SK-N-DZ (cell line): Measurements from ENCODE around the gene VAC14.
A peak's percentile ranks its signal among the peaks of the same experiment; 100 is the strongest.

ENCODE experiments used
- DNase-seq: peaks from one replicate; pipeline ENCODE4 v3.0.0-alpha.2; 2015; ENCODE audit warnings: low spot score

The VAC14 gene

GRCh38 chr16:70708366-70709246 lies 92.4 kb downstream of the VAC14 start:
- no peak for DNase-seq

GRCh38 chr16:70706948-70707465 lies 94.0 kb downstream of the VAC14 start:
- DNase-seq, result no peak

DNA sequence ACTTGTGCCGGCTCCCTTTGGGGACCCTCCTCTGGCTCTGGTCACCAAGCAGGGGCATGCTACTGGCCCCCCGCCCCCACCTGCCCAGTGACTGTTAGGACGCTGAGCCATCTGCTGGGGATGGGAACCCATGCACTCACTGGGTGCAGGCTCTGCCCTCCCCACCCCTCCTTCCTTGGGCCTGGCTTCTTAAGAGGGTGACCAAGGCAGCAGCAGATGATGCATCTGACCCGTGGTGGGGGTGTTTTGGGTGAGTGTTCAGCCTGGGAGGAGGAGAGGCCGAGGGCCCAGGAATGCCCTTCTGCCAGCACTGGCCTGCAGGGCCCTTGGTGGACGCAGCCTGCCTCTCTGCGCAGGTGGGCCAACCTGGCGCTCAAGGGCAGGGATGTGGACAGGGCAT lies 95.9 kb downstream of the VAC14 start:
- no peak for DNase-seq

DNA sequence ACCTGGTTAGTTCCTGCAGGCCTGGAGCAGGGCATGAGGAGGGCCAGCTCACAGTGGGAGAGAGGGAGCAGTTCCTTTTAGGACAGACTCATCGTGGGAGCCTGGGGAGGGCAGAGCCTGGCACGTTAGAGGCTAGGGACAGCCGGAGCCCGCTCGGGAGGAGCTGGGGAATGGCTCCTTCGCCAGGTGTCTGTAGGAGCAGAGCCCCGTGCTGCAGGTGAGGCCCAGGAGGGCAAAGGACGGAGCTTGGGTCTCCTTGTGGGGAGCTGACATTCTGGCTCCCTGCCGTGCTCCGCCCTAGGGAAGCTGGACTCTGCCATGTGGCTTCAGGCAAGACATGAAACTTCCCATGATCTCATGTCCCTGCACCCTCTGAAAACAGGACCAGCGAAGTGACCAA lies 96.4 kb downstream of the VAC14 start:
- no peak for DNase-seq

DNA sequence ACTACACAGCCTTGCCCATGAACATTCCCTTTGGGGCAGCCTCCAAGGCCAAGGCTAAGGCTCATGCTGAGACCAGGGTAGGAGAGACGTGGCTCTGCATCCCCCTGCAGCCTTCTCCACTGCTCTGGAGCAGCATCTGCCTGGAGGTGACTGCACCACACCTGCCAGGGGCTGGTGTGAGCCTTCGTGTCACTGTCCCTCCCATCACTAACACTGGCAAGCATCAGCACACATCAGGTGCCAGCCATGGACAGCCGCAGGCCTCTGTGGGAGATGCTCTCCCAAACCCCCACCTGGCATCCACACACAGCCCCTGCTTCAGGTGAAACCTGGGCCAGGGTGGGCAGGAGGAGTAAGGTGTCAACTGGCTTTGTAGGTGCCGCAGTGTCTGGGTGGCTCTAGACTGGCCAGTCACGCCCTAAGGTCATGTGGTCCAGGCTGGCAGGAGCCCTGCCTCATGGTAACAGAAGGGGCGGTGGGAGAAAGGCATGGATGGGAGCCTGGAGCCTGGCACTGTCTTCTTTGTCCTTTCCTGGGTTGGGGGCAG lies 97.0 kb downstream of the VAC14 start:
- DNase-seq, result no peak

DNA sequence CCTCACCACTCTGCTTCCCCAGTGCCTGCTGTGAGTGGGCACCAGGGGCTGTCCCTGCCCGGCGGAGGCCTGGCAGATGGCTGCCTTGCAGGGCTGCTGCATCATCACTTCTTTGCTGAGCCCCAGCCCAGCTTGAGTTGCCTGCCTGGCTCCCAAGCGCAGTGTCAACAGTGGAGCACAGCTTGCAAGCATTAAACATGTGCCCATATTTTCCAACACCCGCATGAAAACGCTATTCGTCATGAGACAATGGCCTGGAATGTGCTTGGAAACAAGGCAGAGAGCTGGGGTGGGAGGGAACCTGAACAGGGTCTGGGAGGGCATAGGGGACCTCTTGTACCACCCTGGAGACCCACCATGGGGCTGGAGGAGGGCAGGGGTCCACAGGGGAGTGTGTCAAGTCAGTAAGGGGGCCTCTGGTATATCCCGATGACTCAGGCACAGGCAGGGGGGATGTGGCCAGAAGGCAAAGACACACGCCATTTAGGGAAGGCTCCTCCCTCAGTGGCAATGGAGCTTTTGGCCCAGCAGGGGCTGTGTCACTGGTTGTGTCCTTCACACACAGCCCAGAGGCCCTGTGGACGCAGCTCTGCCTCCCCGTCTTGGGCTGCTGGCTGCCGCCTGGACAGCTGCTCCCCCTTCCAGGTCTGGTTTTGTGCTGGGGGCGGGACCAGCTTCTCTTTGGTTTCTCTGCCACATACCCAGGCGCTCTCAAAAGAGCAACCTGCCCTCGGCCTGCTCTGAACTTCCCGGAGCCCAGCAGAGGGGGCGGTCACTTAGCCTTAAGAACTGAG lies 97.7 kb downstream of the VAC14 start:
- DNase-seq, result peak; percentile 56

DNA sequence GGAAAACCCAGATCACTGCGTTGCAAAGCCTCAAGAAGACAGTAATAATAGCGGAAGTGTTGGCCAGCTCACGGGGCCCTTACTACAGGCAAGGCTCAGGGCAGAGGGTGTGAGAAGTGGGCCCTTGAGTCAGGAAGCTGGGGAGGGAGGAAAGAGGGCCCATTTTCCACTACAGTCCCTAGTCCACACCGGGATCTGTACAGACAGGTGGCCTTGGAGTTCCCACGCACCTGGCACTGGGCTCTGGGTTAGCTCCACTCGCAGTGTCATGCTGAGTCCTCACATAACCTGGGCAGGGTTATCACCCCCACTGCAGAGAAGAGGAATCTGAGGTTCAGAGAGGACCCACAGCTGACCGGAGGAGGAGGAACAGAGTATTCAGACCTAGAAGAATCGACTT lies 98.3 kb downstream of the VAC14 start:
- DNase-seq, result no peak

DNA sequence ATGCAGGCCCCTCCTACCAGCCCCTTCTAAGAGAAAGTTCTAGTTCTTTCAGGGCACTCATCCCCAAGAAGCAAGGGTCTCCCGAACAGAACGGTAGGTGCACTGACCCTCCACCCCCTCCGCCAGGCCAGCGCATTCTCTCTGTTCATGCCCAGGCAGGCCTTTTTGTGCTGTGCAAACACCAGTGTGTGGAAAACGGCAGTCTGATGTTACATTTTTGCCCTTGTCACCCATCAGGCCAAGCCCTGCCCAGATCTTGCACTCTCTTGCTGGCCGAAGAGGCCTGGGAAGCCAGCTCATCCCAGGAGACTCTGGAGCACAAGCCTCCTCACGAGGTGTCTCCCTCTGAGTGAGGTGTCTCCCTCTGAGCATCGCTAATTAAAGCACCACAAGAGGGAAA lies 99.0 kb downstream of the VAC14 start:
- no peak for DNase-seq

DNA sequence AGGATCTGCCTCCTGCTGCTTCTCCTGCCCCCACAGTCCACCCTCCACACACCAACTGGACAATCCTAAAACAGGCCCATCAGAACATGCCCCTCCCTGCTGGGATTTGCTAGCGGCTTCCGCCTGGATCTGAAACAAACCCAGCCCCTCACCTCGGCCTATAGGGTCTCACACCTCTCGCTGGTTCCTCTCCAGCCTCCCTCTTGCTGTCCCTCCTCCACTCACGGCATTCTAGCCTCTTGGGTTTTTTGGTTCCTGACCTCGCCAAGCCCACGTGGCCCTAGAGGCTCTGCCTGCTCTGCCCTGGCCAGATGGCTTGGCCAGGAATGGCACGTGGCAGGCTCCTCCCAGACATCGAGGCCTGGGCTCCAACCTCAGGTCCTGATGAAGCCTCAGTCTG lies 99.4 kb downstream of the VAC14 start:
- no peak for DNase-seq

GRCh38 chr16:70701036-70701435 lies 99.9 kb downstream of the VAC14 start:
- DNase-seq, result no peak

DNA sequence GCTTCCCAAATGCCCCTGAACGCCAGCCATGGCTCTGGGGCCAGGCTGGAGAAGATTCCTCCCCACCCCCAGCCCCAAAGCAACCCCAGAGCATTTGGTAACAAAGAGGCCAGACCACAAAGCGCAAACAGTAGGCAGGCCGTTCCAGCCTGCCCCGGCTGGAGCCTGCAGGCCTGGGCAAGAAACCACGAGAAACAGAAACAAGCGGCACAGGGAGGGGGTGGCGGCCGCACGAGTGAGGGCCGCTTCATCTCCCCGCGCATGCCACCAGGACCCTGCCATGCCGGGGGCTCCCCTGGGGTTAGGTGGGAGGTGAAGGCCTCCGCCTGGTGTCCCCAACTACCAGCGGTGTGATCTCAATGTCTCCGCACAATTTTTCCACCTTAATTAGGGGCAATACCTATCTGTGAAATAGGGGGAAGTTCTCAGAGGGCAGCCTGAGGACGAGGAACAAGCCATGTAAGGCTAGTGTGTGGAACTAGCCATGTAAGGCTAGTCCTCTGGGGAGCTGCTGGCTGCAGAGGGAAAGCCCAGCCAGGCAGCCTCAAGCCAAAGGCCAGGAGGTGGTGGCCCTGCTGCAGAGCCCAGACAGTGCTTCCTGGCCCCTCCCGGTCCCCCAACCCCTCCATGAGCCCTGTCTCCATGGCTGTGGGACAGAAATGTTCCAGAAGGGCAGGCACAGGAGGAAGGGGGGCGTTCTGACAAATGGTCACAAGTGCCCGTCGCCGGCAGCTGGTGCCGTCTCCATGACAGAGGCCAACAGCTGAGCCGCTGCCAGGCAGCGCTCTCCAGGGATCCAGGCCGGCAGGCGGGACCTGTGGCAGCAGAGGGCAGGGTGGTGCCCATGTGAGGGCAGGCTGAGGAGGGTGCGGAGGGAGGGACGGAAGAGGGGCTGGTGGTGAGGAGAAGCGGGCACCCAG lies 100.6 kb downstream of the VAC14 start:
- no peak for DNase-seq

DNA sequence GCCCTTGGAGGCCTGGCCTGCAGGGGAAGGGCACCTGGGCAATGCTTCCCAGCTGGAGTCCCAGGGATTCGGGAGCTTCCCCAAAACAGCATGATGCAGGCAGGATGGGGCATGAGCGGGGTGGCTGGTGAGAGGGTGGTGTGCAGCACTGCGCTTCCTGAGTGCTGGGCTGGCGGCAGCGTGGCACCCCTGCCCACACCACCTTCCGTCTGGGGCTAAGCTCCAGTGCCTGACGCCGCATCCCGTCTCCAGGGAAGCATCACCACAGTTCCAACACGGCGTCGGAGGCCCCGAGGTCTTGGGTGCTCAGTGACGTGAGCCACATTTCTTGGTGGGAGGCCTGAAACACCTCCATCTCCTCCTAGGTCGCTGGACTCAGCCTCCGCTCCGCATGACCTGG lies 101.3 kb downstream of the VAC14 start:
- DNase-seq, result no peak

DNA sequence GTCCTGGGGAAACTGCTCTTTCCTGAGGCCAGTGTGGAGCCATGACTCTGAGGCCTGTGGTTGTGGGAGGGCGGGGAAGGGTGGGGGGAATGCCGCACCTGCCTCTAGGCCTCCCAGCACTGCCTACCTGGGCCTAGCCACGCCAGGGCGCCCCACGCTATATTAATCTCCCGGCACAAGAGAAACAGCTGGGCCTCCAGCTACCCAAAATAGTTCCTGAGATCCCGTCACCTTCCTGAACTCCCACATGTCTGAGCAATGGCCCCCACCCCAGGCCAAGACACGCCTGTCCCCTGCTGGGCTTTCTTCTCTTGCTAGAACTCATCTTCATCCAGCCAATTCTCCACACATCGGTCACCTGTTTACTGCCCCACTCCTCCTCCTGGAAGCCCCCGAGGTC lies 102.1 kb downstream of the VAC14 start:
- no peak for DNase-seq

DNA sequence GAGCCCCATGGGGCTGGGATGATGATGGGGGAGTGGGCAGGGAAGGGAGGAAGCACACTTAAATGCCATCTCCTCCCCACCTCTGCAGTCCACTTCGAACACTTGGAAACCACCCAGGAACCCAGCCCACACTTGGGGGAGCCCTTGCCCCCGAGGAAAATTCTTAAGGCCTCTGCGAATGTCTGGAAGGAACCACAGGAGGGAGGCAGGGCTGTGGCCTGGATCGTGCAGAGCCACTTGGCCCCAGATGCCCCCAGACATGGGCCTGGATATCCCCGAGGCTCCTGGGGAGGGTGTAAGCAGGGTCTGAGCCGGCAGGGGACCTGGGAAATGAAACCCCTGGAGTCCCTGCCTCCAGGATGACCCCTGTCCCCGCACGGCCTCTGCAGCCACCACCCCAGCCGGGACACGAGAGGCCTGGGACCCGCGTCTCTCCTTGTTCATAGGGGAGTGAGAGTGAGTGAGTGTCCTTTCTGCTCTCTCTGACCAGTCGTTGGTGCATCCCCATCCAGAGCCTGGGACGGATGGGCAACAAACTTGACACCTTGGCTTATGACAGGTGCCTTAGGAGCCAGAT lies 103.3 kb downstream of the VAC14 start:
- no peak for DNase-seq

GRCh38 chr16:70696952-70697593 lies 103.9 kb downstream of the VAC14 start:
- no peak for DNase-seq

DNA sequence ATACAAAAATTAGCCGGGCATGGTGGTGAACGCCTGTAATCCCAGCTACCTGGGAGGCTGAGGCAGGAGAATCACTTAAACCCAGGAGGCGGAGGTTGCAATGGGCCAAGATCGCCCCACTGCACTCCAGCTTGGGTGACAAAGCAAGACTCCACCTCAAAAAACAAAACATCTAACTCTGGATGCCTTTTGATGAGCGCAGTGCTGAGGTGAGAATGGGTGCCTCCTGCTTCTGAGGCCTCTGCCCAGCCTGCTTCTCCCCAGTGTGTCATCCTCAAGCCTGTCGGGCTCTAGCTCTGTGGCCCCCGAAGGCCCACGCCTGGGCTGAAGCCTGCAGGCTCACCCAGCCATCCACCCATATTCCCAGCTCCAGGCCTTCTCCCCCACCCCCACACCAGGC lies 104.6 kb downstream of the VAC14 start:
- no peak for DNase-seq

GRCh38 chr16:70695331-70696070 lies 105.5 kb downstream of the VAC14 start:
- no peak for DNase-seq

GRCh38 chr16:70694868-70695218 lies 106.1 kb downstream of the VAC14 start:
- DNase-seq, result no peak

DNA sequence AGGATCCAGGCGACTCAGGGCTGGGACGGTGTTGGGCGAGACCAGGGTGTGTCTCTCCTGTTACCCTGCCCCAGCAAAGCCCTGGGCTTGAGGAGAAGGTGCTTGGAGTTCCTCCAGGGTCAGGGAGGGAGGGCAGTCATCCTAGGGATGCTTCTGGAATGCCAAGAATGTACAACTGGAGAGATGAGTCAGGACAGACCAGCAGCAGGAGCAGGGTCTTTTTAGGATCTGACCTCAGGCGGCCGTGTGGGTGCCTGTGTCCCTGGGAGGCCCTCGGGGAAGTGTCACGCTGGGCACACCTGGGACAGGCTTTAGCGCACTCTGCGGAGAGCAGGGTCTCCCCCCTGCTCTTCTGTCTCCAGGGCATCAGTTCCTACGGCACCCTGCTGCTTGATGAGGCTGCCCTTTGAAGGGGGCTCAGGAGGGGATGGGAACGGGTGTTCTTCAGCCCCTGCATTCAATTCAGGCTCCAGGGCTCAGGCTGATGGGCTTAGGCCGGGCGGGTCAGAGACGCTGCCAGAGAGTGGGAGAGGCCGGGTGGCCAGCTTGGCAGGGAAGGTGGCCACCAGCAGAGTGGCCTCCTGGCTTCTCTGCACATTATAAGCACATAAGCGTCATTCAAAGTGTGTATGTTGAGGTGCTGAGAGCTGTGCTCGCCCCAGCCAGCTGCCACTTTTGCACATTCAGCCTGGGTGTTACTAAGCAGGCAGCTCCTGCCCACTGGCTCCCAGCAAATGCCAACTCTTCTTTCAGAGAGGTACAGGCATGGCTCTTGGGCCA lies 106.7 kb downstream of the VAC14 start:
- no peak for DNase-seq
